GM19395 (cell line): ENCODE measurements around the gene HIPK2.

Experiments
- ATAC-seq: cut with Tn5 transposase; IDR thresholded peaks from one replicate; pipeline ENCODE4 v1.9.1; 2021; ENCODE audit warnings: mild to moderate bottlenecking, moderate library complexity; ENCODE audit not compliant: unreplicated experiment

The HIPK2 gene

GRCh38 chr7:139718141-139718540, 59.7 kb downstream of the HIPK2 start:
- no peak for ATAC-seq

- ATAC-seq, result no peak
Observed at GRCh38 chr7:139716156-139716942, 61.4 kb downstream of the HIPK2 start.

- no peak for ATAC-seq
Observed at GRCh38 chr7:139715194-139715815, 62.5 kb downstream of the HIPK2 start.

- peak; percentile 99 for ATAC-seq
Observed at GRCh38 chr7:139714163-139714901, 63.5 kb downstream of the HIPK2 start.

GRCh38 chr7:139713526-139714162, 64.2 kb downstream of the HIPK2 start:
- no peak for ATAC-seq

GRCh38 chr7:139713061-139713460, 64.7 kb downstream of the HIPK2 start:
- ATAC-seq, result no peak

GRCh38 chr7:139711991-139712743, 65.6 kb downstream of the HIPK2 start:
- no peak for ATAC-seq

GRCh38 chr7:139710036-139710435, 67.8 kb downstream of the HIPK2 start:
- no peak for ATAC-seq

GRCh38 chr7:139709485-139709884, 68.3 kb downstream of the HIPK2 start:
- ATAC-seq, result no peak

GRCh38 chr7:139708541-139708940, 69.3 kb downstream of the HIPK2 start:
- ATAC-seq, result peak; percentile 84

- no peak for ATAC-seq
Observed at GRCh38 chr7:139706837-139707236, 71.0 kb downstream of the HIPK2 start.

- no peak for ATAC-seq
Observed at GRCh38 chr7:139704308-139704879, 73.4 kb downstream of the HIPK2 start.

GRCh38 chr7:139703487-139704307, 74.1 kb downstream of the HIPK2 start:
- ATAC-seq, result peak; percentile 24

- ATAC-seq, result peak; percentile 82
Observed at GRCh38 chr7:139702811-139703486, 74.8 kb downstream of the HIPK2 start.

- no peak for ATAC-seq
Observed at GRCh38 chr7:139702313-139702731, 75.5 kb downstream of the HIPK2 start.

GRCh38 chr7:139701908-139702307, 75.9 kb downstream of the HIPK2 start:
- ATAC-seq, result no peak

- no peak for ATAC-seq
Observed at GRCh38 chr7:139700505-139701235, 77.1 kb downstream of the HIPK2 start.
